ENCODE results near the gene PHLDA2.

DNA sequence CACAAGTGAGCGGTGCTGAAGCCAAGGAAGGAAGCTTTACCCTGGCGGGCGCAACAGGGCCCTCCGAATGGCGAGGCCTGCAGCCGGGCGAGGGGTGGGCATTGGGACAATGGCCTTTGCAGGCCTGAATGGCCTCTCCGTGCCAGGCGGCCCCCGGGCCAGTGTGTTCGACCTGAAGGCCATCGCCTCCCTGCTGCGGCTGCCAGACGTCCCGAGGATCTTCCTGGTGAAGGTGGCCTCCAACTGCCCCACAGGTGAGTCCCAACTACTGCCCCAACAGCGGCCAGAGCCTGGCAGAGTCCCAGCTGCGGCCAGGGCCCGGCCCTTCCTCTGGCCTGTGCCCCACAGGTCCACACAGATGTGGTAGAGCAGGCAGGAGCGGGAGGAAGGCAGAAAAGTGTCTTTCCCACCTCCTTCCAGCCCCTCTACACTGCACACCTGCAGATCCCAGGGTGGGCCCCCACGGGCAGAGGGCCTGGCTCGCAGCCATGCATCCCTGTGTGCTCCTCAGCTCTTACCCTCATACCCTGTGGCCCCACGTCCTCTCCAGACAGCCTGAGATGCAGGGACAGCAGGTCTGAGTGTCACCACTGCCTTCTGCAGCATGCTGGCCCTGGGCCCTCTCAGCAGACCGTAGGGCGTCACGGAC, 11.3 kb downstream of the PHLDA2 start:
- TF ChIP-seq, protein P1, sequence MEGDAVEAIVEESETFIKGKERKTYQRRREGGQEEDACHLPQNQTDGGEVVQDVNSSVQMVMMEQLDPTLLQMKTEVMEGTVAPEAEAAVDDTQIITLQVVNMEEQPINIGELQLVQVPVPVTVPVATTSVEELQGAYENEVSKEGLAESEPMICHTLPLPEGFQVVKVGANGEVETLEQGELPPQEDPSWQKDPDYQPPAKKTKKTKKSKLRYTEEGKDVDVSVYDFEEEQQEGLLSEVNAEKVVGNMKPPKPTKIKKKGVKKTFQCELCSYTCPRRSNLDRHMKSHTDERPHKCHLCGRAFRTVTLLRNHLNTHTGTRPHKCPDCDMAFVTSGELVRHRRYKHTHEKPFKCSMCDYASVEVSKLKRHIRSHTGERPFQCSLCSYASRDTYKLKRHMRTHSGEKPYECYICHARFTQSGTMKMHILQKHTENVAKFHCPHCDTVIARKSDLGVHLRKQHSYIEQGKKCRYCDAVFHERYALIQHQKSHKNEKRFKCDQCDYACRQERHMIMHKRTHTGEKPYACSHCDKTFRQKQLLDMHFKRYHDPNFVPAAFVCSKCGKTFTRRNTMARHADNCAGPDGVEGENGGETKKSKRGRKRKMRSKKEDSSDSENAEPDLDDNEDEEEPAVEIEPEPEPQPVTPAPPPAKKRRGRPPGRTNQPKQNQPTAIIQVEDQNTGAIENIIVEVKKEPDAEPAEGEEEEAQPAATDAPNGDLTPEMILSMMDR (IDR thresholded peaks at IDR 0.05), result no peak
- TF ChIP-seq, protein P2, sequence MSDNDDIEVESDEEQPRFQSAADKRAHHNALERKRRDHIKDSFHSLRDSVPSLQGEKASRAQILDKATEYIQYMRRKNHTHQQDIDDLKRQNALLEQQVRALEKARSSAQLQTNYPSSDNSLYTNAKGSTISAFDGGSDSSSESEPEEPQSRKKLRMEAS (IDR thresholded peaks at IDR 0.05; ENCODE audit: low read depth), result no peak
- TF ChIP-seq EZH2phosphoT487 (IDR thresholded peaks at IDR 0.05; ENCODE audit: borderline replicate concordance, low read depth), result no peak
- TF ChIP-seq GABPA (IDR thresholded peaks at IDR 0.05; ENCODE audit: low read depth), result no peak
- no peak for TF ChIP-seq POLR2AphosphoS5 (IDR thresholded peaks at IDR 0.05; ENCODE audit: low read depth, low read length)
- no peak for TF ChIP-seq GATA2 (CRISPR knock-in tag; IDR thresholded peaks at IDR 0.05)
- no peak for TF ChIP-seq RAD21 (IDR thresholded peaks at IDR 0.05; ENCODE audit: low read length)
- TF ChIP-seq IRF3 (IDR thresholded peaks at IDR 0.05; ENCODE audit: low read depth, low read length), result no peak
- no peak for TF ChIP-seq MXI1 (IDR thresholded peaks at IDR 0.05; ENCODE audit: low read depth, low read length)
- TF ChIP-seq JUND (IDR thresholded peaks at IDR 0.05), result no peak
- TF ChIP-seq CHD2 (IDR thresholded peaks at IDR 0.05; ENCODE audit: low read length, partially characterized antibody), result no peak
- no peak for TF ChIP-seq NRF1 (IDR thresholded peaks at IDR 0.05; ENCODE audit: low read depth, low read length)
